A549 (cell line): ENCODE data around the gene FAR2.

Experiments
- CHD4 ChIP-seq: fragments of 200-600 bp; sonication (generic); IDR thresholded peaks from 2 replicates; pipeline ENCODE4 v1.6.1; 2016; ENCODE audit warnings: antibody characterized with exemption, mild to moderate bottlenecking, borderline replicate concordance
- CTCF ChIP-seq: fragments of >200 bp; sonication (Bioruptor Twin); formaldehyde crosslinking; IDR thresholded peaks from 3 replicates; pipeline ENCODE4 v1.5.1; 2016
- MAX ChIP-seq: IDR thresholded peaks from 2 replicates; pipeline ENCODE4 v1.6.1; 2012
- MYC ChIP-seq: IDR thresholded peaks from 2 replicates; pipeline ENCODE4 v1.6.1; 2012; ENCODE audit warnings: mild to moderate bottlenecking, inconsistent platforms, low read length, improper control_type of control experiment, borderline replicate concordance
- POLR2A ChIP-seq: IDR thresholded peaks from 2 replicates; pipeline ENCODE4 v1.6.1; 2012; ENCODE audit warnings: mild to moderate bottlenecking, low read length
- RCOR1 ChIP-seq: fragments of 150-350 bp; IDR thresholded peaks from 2 replicates; pipeline ENCODE4 v1.6.1; 2014; ENCODE audit warnings: antibody characterized with exemption, low read length, low read depth
- SMC3 ChIP-seq: fragments of >200 bp; sonication (Bioruptor Twin); formaldehyde crosslinking; IDR thresholded peaks from 3 replicates; pipeline ENCODE4 v1.6.1; 2018; ENCODE audit warnings: inconsistent platforms

GRCh38 chr12:29282031-29282816, 133.1 kb downstream of the FAR2 start:
- TF ChIP-seq CTCF (no peak), POLR2A (no peak), MAX (no peak), CHD4 (no peak), MYC (no peak), RCOR1 (no peak), SMC3 (no peak)
